GM21723 (cell line): ENCODE results near the gene KCNK15.
"Not testable (repeated sequence)": the region's sequence is repeated elsewhere in the genome, so short reads cannot be mapped to it uniquely, and the experiment has no call there.

Experiments used
- ATAC-seq: cut with Tn5 transposase; IDR thresholded peaks from one replicate; pipeline ENCODE4 v1.9.1; 2021; ENCODE audit warnings: mild to moderate bottlenecking, moderate library complexity; ENCODE audit not compliant: unreplicated experiment

Gene KCNK15

GRCh38 chr20:44758247-44759101 is 12.8 kb downstream of the KCNK15 start:
- ATAC-seq: no peak

- no peak for ATAC-seq
These were observed 13.9 kb downstream of the KCNK15 start for GRCh38 chr20:44759595-44759994.

GRCh38 chr20:44761423-44761822 is 15.8 kb downstream of the KCNK15 start:
- ATAC-seq: no peak

- ATAC-seq: no peak
These were observed 16.9 kb downstream of the KCNK15 start for GRCh38 chr20:44762466-44763140.

GRCh38 chr20:44763798-44764197 is 18.1 kb downstream of the KCNK15 start:
- not testable (repeated sequence) for ATAC-seq

GRCh38 chr20:44765091-44765490 is 19.4 kb downstream of the KCNK15 start:
- ATAC-seq: no peak

- no peak for ATAC-seq
These were observed 20.2 kb downstream of the KCNK15 start for GRCh38 chr20:44765701-44766347.

GRCh38 chr20:44768256-44768655 is 22.6 kb downstream of the KCNK15 start:
- no peak for ATAC-seq

- ATAC-seq: no peak
These were observed 23.3 kb downstream of the KCNK15 start for GRCh38 chr20:44768854-44769480.

GRCh38 chr20:44769481-44769863 is 23.8 kb downstream of the KCNK15 start:
- no peak for ATAC-seq

GRCh38 chr20:44770484-44771171 is 25.0 kb downstream of the KCNK15 start:
- ATAC-seq: no peak

GRCh38 chr20:44771172-44771535 is 25.5 kb downstream of the KCNK15 start:
- no peak for ATAC-seq

GRCh38 chr20:44772636-44773035 is 27.0 kb downstream of the KCNK15 start:
- ATAC-seq: no peak

- ATAC-seq: no peak
These were observed 27.6 kb downstream of the KCNK15 start for GRCh38 chr20:44773070-44773829.

- no peak for ATAC-seq
These were observed 31.3 kb downstream of the KCNK15 start for GRCh38 chr20:44776980-44777379.

GRCh38 chr20:44780226-44780625 is 34.6 kb downstream of the KCNK15 start:
- no peak for ATAC-seq

GRCh38 chr20:44781118-44781517 is 35.5 kb downstream of the KCNK15 start:
- no peak for ATAC-seq

- no peak for ATAC-seq
These were observed 36.1 kb downstream of the KCNK15 start for GRCh38 chr20:44781791-44782190.

- no peak for ATAC-seq
These were observed 39.0 kb downstream of the KCNK15 start for GRCh38 chr20:44784688-44785087.

- ATAC-seq: no peak
These were observed 40.1 kb downstream of the KCNK15 start for GRCh38 chr20:44785768-44786167.
